HepG2 (cell line): Measurements from ENCODE around the gene CMIP. TPM values are rescaled to one million over a fixed set of nuclear protein-coding genes. Genes with fewer than 3 reads are reported as not detected.

ENCODE experiments used
- ARNTL ChIP-seq: sonication (generic); formaldehyde crosslinking; IDR thresholded peaks from 2 replicates; pipeline ENCODE4 v1.4.0; 2020; ENCODE audit warnings: mild to moderate bottlenecking, missing genetic modification reagents
- CAMTA2 ChIP-seq: sonication (generic); formaldehyde crosslinking; IDR thresholded peaks from 2 replicates; pipeline ENCODE4 v1.4.0; 2020; ENCODE audit warnings: mild to moderate bottlenecking, missing genetic modification reagents, borderline replicate concordance
- FOXK1 ChIP-seq: sonication (generic); formaldehyde crosslinking; IDR thresholded peaks from 2 replicates; pipeline ENCODE4 v1.4.0; 2020; ENCODE audit warnings: low read depth, missing genetic modification reagents, borderline replicate concordance
- KDM3A ChIP-seq: IDR thresholded peaks from 2 replicates; pipeline ENCODE4 v1.6.1; 2018; ENCODE audit warnings: low read depth, missing compliant biosample characterization
- KDM4B ChIP-seq: sonication (generic); formaldehyde crosslinking; IDR thresholded peaks from 2 replicates; pipeline ENCODE4 v1.4.0; 2020; ENCODE audit warnings: missing genetic modification reagents
- MYNN ChIP-seq: sonication (generic); formaldehyde crosslinking; IDR thresholded peaks from 2 replicates; pipeline ENCODE4 v1.4.0; 2020; ENCODE audit warnings: mild to moderate bottlenecking, low read depth, missing genetic modification reagents
- PAX8 ChIP-seq: sonication (generic); formaldehyde crosslinking; IDR thresholded peaks from 2 replicates; pipeline ENCODE4 v1.8.0; 2022; ENCODE audit warnings: mild to moderate bottlenecking, missing genetic modification reagents, borderline replicate concordance
- POGZ ChIP-seq: sonication (generic); formaldehyde crosslinking; IDR thresholded peaks from 2 replicates; pipeline ENCODE4 v1.4.0; 2020; ENCODE audit warnings: mild to moderate bottlenecking, missing genetic modification reagents
- REL ChIP-seq: sonication (generic); formaldehyde crosslinking; conservative IDR thresholded peaks from 2 replicates; pipeline ENCODE4 v1.8.0; 2022; ENCODE audit warnings: mild to moderate bottlenecking, missing genetic modification reagents, moderate library complexity
- TEAD2 ChIP-seq: sonication (generic); formaldehyde crosslinking; IDR thresholded peaks from 2 replicates; pipeline ENCODE4 v1.9.0; 2021; ENCODE audit warnings: missing genetic modification reagents
- ZNF12 ChIP-seq: sonication (generic); formaldehyde crosslinking; IDR thresholded peaks from 2 replicates; pipeline ENCODE4 v1.5.0; 2020; ENCODE audit warnings: missing genetic modification reagents
- ZNF263 ChIP-seq: sonication (generic); formaldehyde crosslinking; IDR thresholded peaks from 2 replicates; pipeline ENCODE4 v1.4.0; 2020; ENCODE audit warnings: missing genetic modification reagents
- ZNF556 ChIP-seq: sonication (generic); formaldehyde crosslinking; IDR thresholded peaks from 2 replicates; pipeline ENCODE4 v1.4.0; 2020; ENCODE audit warnings: mild to moderate bottlenecking, missing genetic modification reagents, borderline replicate concordance
- ZNF644 ChIP-seq: IDR thresholded peaks from 2 replicates; pipeline ENCODE4 v1.6.1; 2016; ENCODE audit warnings: low read depth
- ZNF773 ChIP-seq: sonication (generic); formaldehyde crosslinking; IDR thresholded peaks from 2 replicates; pipeline ENCODE4 v1.4.0; 2020; ENCODE audit warnings: missing genetic modification reagents, borderline replicate concordance
- ZSCAN9 ChIP-seq: IDR thresholded peaks from 2 replicates; pipeline ENCODE4 v1.6.1; 2016; ENCODE audit warnings: borderline replicate concordance
- polyA plus RNA-seq, 8 experiments: library from polyadenylated mRNA; depleted of rRNA in 3 of 8; stranded (reverse) in 7 of 8; unstranded in 1 of 8; fragments of >200 nt; fragmentation: Illumina TruSeq in 4 of 8; extraction: Trizol in 4 of 8; gene quantifications; 2 replicates each; pipeline versions ENCODE4 v1.2.1 to v1.2.3, GENCODE V29; 2011 to 2016; ENCODE audit warnings: low read depth in 4 of 8, missing spikeins in 1 of 8, mixed read lengths in 1 of 8; ENCODE audit not compliant: insufficient read depth in 1 of 8
- total RNA-seq, 5 experiments: library from RNA; depleted of rRNA; stranded (reverse); fragments of >200 nt; fragmentation: Illumina TruSeq; extraction: Trizol; gene quantifications; 2 replicates each; pipeline ENCODE4 v1.2.3, GENCODE V29; 2016; ENCODE audit warnings: low read depth in 1 of 5
- TF ChIP-seq, protein P1 (sequence below), 2 experiments: sonication (generic) in 1 of 2; formaldehyde crosslinking in 1 of 2; IDR thresholded peaks; 2 replicates each; pipeline versions ENCODE4 v1.4.0 to v1.6.1; 2018 to 2020; ENCODE audit warnings: missing genetic modification reagents in 2 of 2, borderline replicate concordance in 1 of 2, low read depth in 1 of 2, mild to moderate bottlenecking in 1 of 2, missing biosample characterization in 1 of 2
- TF ChIP-seq, protein P2 (sequence below): sonication (generic); formaldehyde crosslinking; IDR thresholded peaks from 2 replicates; pipeline ENCODE4 v1.4.0; 2020; ENCODE audit warnings: missing genetic modification reagents, mild to moderate bottlenecking, borderline replicate concordance
- TF ChIP-seq, protein P3 (sequence below): sonication (generic); formaldehyde crosslinking; IDR thresholded peaks from 2 replicates; pipeline ENCODE4 v1.4.0; 2020; ENCODE audit warnings: missing genetic modification reagents
- TF ChIP-seq, protein P4 (sequence below): sonication (generic); formaldehyde crosslinking; IDR thresholded peaks from 2 replicates; pipeline ENCODE4 v1.8.0; 2022; ENCODE audit warnings: mild to moderate bottlenecking, missing genetic modification reagents, moderate library complexity
- TF ChIP-seq, protein P5 (sequence below): sonication (generic); formaldehyde crosslinking; IDR thresholded peaks from 2 replicates; pipeline ENCODE4 v1.8.0; 2022; ENCODE audit warnings: missing genetic modification reagents, mild to moderate bottlenecking, moderate library complexity, borderline replicate concordance

CMIP gene
- total and polyA plus RNA-seq, 2 of the 13 experiments (the other 11 are each of a cell fraction or from before 2014, with no cell fraction given): 10.9 to 18.1 TPM

DNA sequence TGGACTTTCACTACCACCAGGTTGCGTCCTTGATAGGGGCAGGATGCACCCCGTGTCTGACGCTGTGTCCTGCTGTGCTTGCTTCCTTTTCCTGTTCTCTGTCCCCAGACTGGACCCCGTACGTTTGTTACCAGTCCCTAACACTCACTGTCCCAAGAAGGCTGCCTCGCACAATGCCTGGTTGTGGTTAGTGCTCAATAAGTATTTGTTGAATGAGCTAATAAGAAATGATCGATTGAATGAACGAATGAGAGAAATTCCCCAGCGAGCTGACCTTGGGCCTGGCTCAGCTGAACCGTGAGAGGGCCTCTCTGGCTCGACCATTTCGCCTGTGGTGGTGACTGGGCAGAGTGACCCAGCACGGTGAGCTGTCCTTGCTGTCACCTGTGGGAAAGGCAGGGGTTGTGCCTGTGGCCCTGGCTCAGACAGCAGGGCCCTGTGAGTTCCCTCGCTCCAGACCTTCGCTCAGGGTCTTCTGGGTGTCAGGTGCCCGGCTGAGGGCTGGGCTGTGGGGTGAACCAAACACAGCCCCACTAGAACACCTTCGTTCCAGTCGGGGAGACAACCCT lies 20.9 kb downstream of the CMIP start (continued):
- TF ChIP-seq, protein P1, sequence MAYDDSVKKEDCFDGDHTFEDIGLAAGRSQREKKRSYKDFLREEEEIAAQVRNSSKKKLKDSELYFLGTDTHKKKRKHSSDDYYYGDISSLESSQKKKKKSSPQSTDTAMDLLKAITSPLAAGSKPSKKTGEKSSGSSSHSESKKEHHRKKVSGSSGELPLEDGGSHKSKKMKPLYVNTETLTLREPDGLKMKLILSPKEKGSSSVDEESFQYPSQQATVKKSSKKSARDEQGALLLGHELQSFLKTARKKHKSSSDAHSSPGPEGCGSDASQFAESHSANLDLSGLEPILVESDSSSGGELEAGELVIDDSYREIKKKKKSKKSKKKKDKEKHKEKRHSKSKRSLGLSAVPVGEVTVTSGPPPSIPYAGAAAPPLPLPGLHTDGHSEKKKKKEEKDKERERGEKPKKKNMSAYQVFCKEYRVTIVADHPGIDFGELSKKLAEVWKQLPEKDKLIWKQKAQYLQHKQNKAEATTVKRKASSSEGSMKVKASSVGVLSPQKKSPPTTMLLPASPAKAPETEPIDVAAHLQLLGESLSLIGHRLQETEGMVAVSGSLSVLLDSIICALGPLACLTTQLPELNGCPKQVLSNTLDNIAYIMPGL (CRISPR knock-in tag; IDR thresholded peaks at IDR 0.05; ENCODE audit: borderline replicate concordance in 1 of 2, low read depth in 1 of 2): 0 out of 4 replicates have a peak, but pooled peaks of 1 of the 2 experiments have one; percentile 22
- TF ChIP-seq TEAD2 (no peak), ZNF12 (CRISPR knock-in tag) (no peak), REL (CRISPR knock-in tag) (no peak), KDM4B (no peak), ARNTL (CRISPR knock-in tag) (peak; percentile 62; the same call in 1 of the 2 replicates), FOXK1 (no peak), ZNF263 (CRISPR knock-in tag) (0 out of 2 replicates have a peak, but pooled peaks have one; percentile 26), MYNN (no peak), POGZ (CRISPR knock-in tag) (no peak), KDM3A (peak; percentile 63; the same call in 1 of the 2 replicates), ZNF556 (CRISPR knock-in tag) (peak; percentile 37; the same call in 1 of the 2 replicates), ZNF773 (CRISPR knock-in tag) (no peak), ZNF644 (no peak), ZSCAN9 (CRISPR knock-in tag) (no peak), CAMTA2 (CRISPR knock-in tag) (no peak), PAX8 (CRISPR knock-in tag) (0 out of 2 replicates have a peak, but pooled peaks have one; percentile 60)
- TF ChIP-seq, protein P2, sequence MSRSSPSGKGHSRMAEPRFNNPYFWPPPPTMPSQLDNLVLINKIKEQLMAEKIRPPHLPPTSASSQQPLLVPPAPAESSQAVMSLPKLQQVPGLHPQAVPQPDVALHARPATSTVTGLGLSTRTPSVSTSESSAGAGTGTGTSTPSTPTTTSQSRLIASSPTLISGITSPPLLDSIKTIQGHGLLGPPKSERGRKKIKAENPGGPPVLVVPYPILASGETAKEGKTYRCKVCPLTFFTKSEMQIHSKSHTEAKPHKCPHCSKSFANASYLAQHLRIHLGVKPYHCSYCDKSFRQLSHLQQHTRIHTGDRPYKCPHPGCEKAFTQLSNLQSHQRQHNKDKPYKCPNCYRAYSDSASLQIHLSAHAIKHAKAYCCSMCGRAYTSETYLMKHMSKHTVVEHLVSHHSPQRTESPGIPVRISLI (CRISPR knock-in tag): 0 out of 2 replicates have a peak, but pooled peaks have one; percentile 14
- TF ChIP-seq, protein P3, sequence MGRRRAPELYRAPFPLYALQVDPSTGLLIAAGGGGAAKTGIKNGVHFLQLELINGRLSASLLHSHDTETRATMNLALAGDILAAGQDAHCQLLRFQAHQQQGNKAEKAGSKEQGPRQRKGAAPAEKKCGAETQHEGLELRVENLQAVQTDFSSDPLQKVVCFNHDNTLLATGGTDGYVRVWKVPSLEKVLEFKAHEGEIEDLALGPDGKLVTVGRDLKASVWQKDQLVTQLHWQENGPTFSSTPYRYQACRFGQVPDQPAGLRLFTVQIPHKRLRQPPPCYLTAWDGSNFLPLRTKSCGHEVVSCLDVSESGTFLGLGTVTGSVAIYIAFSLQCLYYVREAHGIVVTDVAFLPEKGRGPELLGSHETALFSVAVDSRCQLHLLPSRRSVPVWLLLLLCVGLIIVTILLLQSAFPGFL: no peak
- TF ChIP-seq, protein P4, sequence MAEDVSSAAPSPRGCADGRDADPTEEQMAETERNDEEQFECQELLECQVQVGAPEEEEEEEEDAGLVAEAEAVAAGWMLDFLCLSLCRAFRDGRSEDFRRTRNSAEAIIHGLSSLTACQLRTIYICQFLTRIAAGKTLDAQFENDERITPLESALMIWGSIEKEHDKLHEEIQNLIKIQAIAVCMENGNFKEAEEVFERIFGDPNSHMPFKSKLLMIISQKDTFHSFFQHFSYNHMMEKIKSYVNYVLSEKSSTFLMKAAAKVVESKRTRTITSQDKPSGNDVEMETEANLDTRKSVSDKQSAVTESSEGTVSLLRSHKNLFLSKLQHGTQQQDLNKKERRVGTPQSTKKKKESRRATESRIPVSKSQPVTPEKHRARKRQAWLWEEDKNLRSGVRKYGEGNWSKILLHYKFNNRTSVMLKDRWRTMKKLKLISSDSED (CRISPR knock-in tag): no peak
- TF ChIP-seq, protein P5, sequence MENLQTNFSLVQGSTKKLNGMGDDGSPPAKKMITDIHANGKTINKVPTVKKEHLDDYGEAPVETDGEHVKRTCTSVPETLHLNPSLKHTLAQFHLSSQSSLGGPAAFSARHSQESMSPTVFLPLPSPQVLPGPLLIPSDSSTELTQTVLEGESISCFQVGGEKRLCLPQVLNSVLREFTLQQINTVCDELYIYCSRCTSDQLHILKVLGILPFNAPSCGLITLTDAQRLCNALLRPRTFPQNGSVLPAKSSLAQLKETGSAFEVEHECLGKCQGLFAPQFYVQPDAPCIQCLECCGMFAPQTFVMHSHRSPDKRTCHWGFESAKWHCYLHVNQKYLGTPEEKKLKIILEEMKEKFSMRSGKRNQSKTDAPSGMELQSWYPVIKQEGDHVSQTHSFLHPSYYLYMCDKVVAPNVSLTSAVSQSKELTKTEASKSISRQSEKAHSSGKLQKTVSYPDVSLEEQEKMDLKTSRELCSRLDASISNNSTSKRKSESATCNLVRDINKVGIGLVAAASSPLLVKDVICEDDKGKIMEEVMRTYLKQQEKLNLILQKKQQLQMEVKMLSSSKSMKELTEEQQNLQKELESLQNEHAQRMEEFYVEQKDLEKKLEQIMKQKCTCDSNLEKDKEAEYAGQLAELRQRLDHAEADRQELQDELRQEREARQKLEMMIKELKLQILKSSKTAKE (CRISPR knock-in tag): no peak
